ENCODE results near the gene UBE2S. TPM values are rescaled to one million over a fixed set of nuclear protein-coding genes. Genes with fewer than 3 reads are reported as not detected.
"Not testable (repeated sequence)": the region's sequence is repeated elsewhere in the genome, so short reads cannot be mapped to it uniquely, and the experiment has no call there.

UBE2S gene
- total RNA-seq, 2 donors from 2014 or later = 10.3 to 49.9 TPM

- Histone ChIP-seq H3K4me1 (replicated peaks) (peaks cover 13% of the 10 kb centered on the region), H3K27ac (no peak overlapping the region), H3K27me3 (replicated peaks; ENCODE audit: insufficient read depth) (peaks cover 9% of the 10 kb centered on the region), H3K9me3 (no peaks in the 10 kb centered on the region), H3K4me3 (no peak overlapping the region), H3K36me3 (no peaks in the 10 kb centered on the region)
- no peak for DNase-seq (ENCODE audit: low spot score)
- WGBS = 90% methylated on average over 12 of the region's 12 CpGs
- intact Hi-C loops (cut with DNase I) = no loop called here
- no peak for TF ChIP-seq POLR2AphosphoS5 (IDR thresholded peaks at IDR 0.05)
Observed at GRCh38 chr19:55453511-55454260, 46.1 kb upstream of the UBE2S start.

GRCh38 chr19:55452749-55453346 is 45.3 kb upstream of the UBE2S start:
- Histone ChIP-seq H3K4me1 (replicated peaks) (peaks cover 13% of the 10 kb centered on the region), H3K27ac (no peak overlapping the region), H3K9me3 (no peaks in the 10 kb centered on the region), H3K27me3 (replicated peaks; ENCODE audit: insufficient read depth) (peaks cover 9% of the 10 kb centered on the region), H3K36me3 (no peaks in the 10 kb centered on the region), H3K4me3 (no peak overlapping the region)
- peak; percentile 16 for DNase-seq (ENCODE audit: low spot score)
- TF ChIP-seq CTCF (IDR thresholded peaks at IDR 0.05) (no peak), POLR2AphosphoS5 (IDR thresholded peaks at IDR 0.05) (peak; percentile 8), POLR2A (IDR thresholded peaks at IDR 0.05) (no peak)
- intact Hi-C loops (cut with DNase I) = no loop called here
- WGBS = 11% methylated on average over 33 of the region's 34 CpGs

- DNase-seq (ENCODE audit: low spot score) = no peak
- Histone ChIP-seq H3K27me3 (replicated peaks; ENCODE audit: insufficient read depth) (peaks cover 9% of the 10 kb centered on the region), H3K4me3 (no peak overlapping the region), H3K9me3 (no peaks in the 10 kb centered on the region), H3K36me3 (no peaks in the 10 kb centered on the region), H3K27ac (no peak overlapping the region), H3K4me1 (replicated peaks) (peaks cover 13% of the 10 kb centered on the region)
- WGBS = 5% methylated on average over 55 of the region's 57 CpGs
- TF ChIP-seq CTCF (IDR thresholded peaks at IDR 0.05) = no peak
- TF ChIP-seq POLR2A (IDR thresholded peaks at IDR 0.05) = no peak
- no peak for TF ChIP-seq POLR2AphosphoS5 (IDR thresholded peaks at IDR 0.05)
- intact Hi-C loops (cut with DNase I) = no loop called here
Observed at GRCh38 chr19:55451965-55452748, 44.6 kb upstream of the UBE2S start.

- peaks cover 9% of the 10 kb centered on the region for H3K27me3 ChIP-seq (replicated peaks; ENCODE audit: insufficient read depth)
- no peaks in the 10 kb centered on the region for H3K36me3 ChIP-seq
- no peak for TF ChIP-seq POLR2A (IDR thresholded peaks at IDR 0.05)
- TF ChIP-seq POLR2AphosphoS5 (IDR thresholded peaks at IDR 0.05) = no peak
- no peak for TF ChIP-seq CTCF (IDR thresholded peaks at IDR 0.05)
- intact Hi-C loops (cut with DNase I) = no loop called here
- H3K27ac ChIP-seq = no peak overlapping the region
- no peak for DNase-seq (ENCODE audit: low spot score)
- H3K9me3 ChIP-seq = no peaks in the 10 kb centered on the region
- H3K4me3 ChIP-seq = no peak overlapping the region
- H3K4me1 ChIP-seq (replicated peaks) = peaks cover 13% of the 10 kb centered on the region
- WGBS = under 1% methylated on average over 58 of the region's 80 CpGs
Observed at GRCh38 chr19:55451163-55451964, 43.8 kb upstream of the UBE2S start.

- TF ChIP-seq CTCF (IDR thresholded peaks at IDR 0.05) (no peak), POLR2AphosphoS5 (IDR thresholded peaks at IDR 0.05) (no peak), POLR2A (IDR thresholded peaks at IDR 0.05) (no peak)
- H3K4me1 ChIP-seq (replicated peaks) = peaks cover 13% of the 10 kb centered on the region
- H3K4me3 ChIP-seq = no peak overlapping the region
- peaks cover 15% of the 10 kb centered on the region for H3K27me3 ChIP-seq (replicated peaks; ENCODE audit: insufficient read depth)
- H3K36me3 ChIP-seq = no peaks in the 10 kb centered on the region
- intact Hi-C loops (cut with DNase I) = no loop called here
- WGBS = 32% methylated on average over 16 of the region's 16 CpGs
- no peak for DNase-seq (ENCODE audit: low spot score)
- no peaks in the 10 kb centered on the region for H3K9me3 ChIP-seq
- no peak overlapping the region for H3K27ac ChIP-seq
Observed at GRCh38 chr19:55449469-55449868, 41.9 kb upstream of the UBE2S start.

GRCh38 chr19:55448175-55448490 is 40.5 kb upstream of the UBE2S start:
- Histone ChIP-seq H3K27me3 (replicated peaks; ENCODE audit: insufficient read depth) (peaks cover 26% of the 10 kb centered on the region), H3K4me1 (replicated peaks) (peaks cover 13% of the 10 kb centered on the region)
- H3K4me3 ChIP-seq; H3K27ac ChIP-seq; intact Hi-C loops (cut with DNase I); DNase-seq (ENCODE audit: low spot score); H3K36me3 ChIP-seq; H3K9me3 ChIP-seq: not testable (repeated sequence)
- WGBS = 90% methylated on average over 5 of the region's 5 CpGs
